ENCODE data around the gene CD46. TPM values are rescaled to one million over a fixed set of nuclear protein-coding genes. Genes with fewer than 3 reads are reported as not detected.

CD46 gene
- total RNA-seq, 3 donors from 2014 or later = 203 to 283 (median 204) TPM

DNA sequence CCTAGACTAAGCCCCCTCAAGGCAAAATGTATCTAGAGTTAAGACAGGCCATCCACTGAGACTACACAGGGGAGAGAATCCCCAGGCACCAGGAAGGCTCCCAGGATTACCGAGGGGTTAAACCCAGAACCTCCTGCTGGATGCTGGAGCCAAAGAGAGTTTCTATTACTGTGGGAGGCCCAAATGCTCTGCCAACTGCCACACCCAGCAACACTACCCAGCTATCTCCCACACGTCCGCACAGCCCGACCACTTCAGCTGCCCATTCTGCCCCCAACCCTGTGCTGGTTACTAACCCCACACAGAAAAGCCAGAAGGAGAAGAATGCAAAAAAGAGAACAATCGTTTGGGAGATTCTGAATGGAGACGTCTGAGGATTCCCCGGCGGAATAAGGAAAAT is 63.6 kb downstream of the CD46 start:
- Histone ChIP-seq H3K27ac (peak overlapping the region in 1 of 2 donors; percentile 75), H3K4me1 (peaks cover 14 to 50% of the 10 kb centered on the region in 2 donors), H3K36me3 (no peaks in the 10 kb centered on the region), H3K9me3 (no peaks in the 10 kb centered on the region), H3K27me3 (no peaks in the 10 kb centered on the region), H3K4me3 (peak overlapping the region in 1 of 3 donors; percentile 45)
- intact Hi-C loops (cut with DNase I; ENCODE audit: low total_unique reads) = no loop called here
- no peak for TF ChIP-seq POLR2AphosphoS5 (IDR thresholded peaks at IDR 0.05)
- TF ChIP-seq, protein P1, sequence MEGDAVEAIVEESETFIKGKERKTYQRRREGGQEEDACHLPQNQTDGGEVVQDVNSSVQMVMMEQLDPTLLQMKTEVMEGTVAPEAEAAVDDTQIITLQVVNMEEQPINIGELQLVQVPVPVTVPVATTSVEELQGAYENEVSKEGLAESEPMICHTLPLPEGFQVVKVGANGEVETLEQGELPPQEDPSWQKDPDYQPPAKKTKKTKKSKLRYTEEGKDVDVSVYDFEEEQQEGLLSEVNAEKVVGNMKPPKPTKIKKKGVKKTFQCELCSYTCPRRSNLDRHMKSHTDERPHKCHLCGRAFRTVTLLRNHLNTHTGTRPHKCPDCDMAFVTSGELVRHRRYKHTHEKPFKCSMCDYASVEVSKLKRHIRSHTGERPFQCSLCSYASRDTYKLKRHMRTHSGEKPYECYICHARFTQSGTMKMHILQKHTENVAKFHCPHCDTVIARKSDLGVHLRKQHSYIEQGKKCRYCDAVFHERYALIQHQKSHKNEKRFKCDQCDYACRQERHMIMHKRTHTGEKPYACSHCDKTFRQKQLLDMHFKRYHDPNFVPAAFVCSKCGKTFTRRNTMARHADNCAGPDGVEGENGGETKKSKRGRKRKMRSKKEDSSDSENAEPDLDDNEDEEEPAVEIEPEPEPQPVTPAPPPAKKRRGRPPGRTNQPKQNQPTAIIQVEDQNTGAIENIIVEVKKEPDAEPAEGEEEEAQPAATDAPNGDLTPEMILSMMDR (IDR thresholded peaks at IDR 0.05) = no peak
- TF ChIP-seq POLR2A (IDR thresholded peaks at IDR 0.05) = no peak
- DNase-seq (ENCODE audit: low spot score in 2 of 2) = no peak

DNA sequence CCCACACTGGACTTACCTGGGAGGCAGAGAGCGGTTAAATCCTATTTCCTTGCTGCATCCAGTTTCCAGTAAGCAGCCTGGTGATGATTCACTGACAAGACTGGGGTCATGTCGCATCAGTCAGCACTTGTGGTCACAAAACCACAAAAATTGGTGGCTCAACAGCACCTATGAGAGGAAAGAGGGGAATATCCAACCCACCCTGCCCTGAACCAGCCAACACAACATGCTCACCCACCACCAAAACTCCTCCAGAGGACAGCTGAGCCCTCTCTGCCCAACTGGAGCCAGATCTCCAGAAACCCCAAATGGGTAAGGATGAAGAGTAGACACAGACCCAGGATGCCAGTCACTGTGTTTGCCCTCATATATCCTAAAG is 64.0 kb downstream of the CD46 start:
- no peak for TF ChIP-seq POLR2AphosphoS5 (IDR thresholded peaks at IDR 0.05)
- TF ChIP-seq, protein P1 (IDR thresholded peaks at IDR 0.05) = no peak
- no peak for TF ChIP-seq POLR2A (IDR thresholded peaks at IDR 0.05)
- peak overlapping the region in 1 of 3 donors; percentile 45 for H3K4me3 ChIP-seq

DNA sequence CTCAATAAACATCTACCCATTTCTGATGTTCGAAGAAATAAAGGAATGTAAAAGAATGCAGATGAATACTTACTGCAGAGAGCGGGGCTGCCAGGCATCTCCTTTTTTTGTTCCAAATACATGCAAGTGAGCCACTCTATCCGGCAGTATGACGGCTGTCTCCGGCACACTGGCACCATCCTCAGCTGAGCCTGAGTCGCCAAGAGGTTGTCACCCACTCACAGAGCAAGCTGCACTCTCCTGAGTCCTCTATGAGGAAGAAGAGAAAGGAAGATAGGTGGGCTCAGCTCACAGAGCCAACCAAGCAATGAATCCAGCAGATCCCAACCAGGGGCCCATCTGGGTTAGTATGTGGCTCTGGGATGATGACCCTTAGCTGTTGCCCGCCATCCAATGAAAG is 65.3 kb downstream of the CD46 start:
- H3K36me3 ChIP-seq = no peaks in the 10 kb centered on the region
- H3K4me1 ChIP-seq = peaks cover 21 to 59% of the 10 kb centered on the region in 2 donors
- peak overlapping the region; percentile 35 to 75 for H3K27ac ChIP-seq
- TF ChIP-seq POLR2AphosphoS5 (IDR thresholded peaks at IDR 0.05) = no peak
- TF ChIP-seq, protein P1 (IDR thresholded peaks at IDR 0.05) = no peak
- TF ChIP-seq POLR2A (IDR thresholded peaks at IDR 0.05) = no peak
- H3K4me3 ChIP-seq = peak overlapping the region in 1 of 3 donors; percentile 45
- intact Hi-C loops (cut with DNase I; ENCODE audit: low total_unique reads) = no loop called here
- DNase-seq (ENCODE audit: low spot score in 2 of 2) = no peak
- no peaks in the 10 kb centered on the region for H3K9me3 ChIP-seq
- no peaks in the 10 kb centered on the region for H3K27me3 ChIP-seq

More for the DNA sequence above, 64.0 kb downstream of the CD46 start:
- intact Hi-C loops (cut with DNase I; ENCODE audit: low total_unique reads) = no loop called here
- Histone ChIP-seq H3K9me3 (no peaks in the 10 kb centered on the region), H3K27me3 (no peaks in the 10 kb centered on the region), H3K36me3 (no peaks in the 10 kb centered on the region), H3K4me1 (peaks cover 18 to 53% of the 10 kb centered on the region in 2 donors), H3K27ac (peak overlapping the region; percentile 50 to 75)
- DNase-seq (ENCODE audit: low spot score in 2 of 2) = no peak

DNA sequence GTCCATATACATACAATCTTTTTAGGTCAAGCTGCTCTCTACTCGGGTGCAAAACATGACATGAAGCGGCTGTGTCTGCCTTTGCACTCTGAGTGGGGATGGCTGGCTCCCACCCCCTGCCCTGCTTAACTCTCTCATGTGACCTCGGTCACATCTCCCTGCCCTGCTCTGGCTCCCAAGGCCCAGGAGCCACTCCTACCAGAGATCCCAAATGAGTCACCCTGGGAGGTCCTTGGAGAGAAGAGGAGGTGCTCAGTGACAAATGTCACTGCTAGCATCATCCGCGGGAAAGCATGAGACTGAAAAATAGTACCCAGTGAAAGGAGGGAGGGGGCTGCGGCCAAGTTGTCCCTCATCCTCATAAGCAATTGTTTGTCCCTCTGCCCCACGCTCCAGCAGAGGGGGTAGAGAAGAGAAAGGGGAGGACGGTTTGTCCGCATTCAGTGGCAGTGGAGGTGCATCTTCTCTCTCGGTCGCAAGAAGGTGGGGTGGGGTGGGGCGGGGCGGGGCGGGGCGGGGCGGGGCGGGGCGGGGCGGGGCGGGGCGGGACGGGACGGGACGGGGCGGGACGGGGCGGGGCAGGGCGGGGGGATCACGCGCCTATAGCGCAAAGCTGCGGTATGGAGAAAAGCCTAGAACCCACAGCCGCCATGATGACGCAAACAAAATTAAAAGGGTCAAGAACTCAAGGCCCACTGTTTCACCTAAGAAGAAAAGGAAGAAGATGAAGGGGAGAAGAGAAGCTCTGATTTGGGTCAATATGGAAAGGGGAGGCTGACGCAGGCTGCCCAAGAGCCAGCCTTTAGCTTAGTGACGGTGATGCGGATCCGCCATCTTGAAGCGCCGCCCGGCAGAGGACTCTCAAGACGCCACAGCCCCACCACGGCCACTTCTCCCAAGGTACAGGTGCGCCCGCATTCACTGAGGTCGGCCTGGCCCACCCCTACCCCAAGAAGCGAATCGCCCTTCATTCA is 66.2 kb downstream of the CD46 start:
- peak overlapping the region in 2 of 3 donors; percentile 25 to 81 for H3K4me3 ChIP-seq
- H3K36me3 ChIP-seq = no peaks in the 10 kb centered on the region
- intact Hi-C loops (cut with DNase I; ENCODE audit: low total_unique reads) = no loop called here
- peak overlapping the region; percentile 78 to 98 for H3K27ac ChIP-seq
- no peaks in the 10 kb centered on the region for H3K9me3 ChIP-seq
- TF ChIP-seq POLR2A (IDR thresholded peaks at IDR 0.05) (no peak), POLR2AphosphoS5 (IDR thresholded peaks at IDR 0.05) (no peak)
- TF ChIP-seq, protein P1 (IDR thresholded peaks at IDR 0.05) = no peak
- peaks cover 21 to 57% of the 10 kb centered on the region in 2 donors for H3K4me1 ChIP-seq
- no peak for DNase-seq (ENCODE audit: low spot score in 2 of 2)
- H3K27me3 ChIP-seq = no peaks in the 10 kb centered on the region

DNA sequence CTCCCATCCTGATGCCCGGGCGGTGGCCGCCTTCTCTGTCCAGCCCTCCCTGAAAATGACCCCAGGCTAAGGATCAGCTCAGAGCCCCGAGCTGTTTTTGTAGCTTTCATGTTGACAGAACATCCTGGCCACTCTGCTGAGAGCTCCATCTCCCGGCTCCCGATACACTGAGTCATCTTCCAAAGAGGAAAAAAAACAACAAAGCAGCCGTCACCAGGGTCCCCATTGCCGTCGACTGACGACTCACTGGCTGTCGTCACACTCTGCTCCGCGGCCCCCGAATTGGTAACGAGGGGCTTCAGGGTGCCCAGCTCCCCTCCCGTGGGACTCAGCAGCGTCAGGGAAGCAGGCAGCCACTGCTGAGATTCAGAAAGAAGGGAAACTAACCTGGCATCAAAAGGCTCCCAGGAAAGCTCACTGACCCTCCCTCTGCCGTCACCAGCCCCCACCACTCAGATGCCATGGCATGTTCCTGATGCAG is 67.2 kb downstream of the CD46 start:
- Histone ChIP-seq H3K36me3 (no peaks in the 10 kb centered on the region), H3K4me3 (peak overlapping the region; percentile 25 to 82 (median 81)), H3K9me3 (no peaks in the 10 kb centered on the region), H3K27me3 (no peaks in the 10 kb centered on the region), H3K4me1 (peaks cover 19 to 54% of the 10 kb centered on the region in 2 donors), H3K27ac (peak overlapping the region; percentile 78 to 98)
- intact Hi-C loops (cut with DNase I; ENCODE audit: low total_unique reads) = no loop called here
- no peak for DNase-seq (ENCODE audit: low spot score in 2 of 2)
- TF ChIP-seq POLR2A (IDR thresholded peaks at IDR 0.05) = no peak
- TF ChIP-seq POLR2AphosphoS5 (IDR thresholded peaks at IDR 0.05) = no peak
- TF ChIP-seq, protein P1 (IDR thresholded peaks at IDR 0.05) = no peak

Measured in breast epithelium (tissue), 4 donors.